Fibroblast of skin of abdomen (primary cell): ENCODE measurements around the gene CLEC4F.
"Not testable (repeated sequence)": the region's sequence is repeated elsewhere in the genome, so short reads cannot be mapped to it uniquely, and the experiment has no call there.

Experiments used
- DNase-seq: peaks from one replicate; pipeline ENCODE4 v3.0.0-alpha.2; 2013

Gene CLEC4F

DNA sequence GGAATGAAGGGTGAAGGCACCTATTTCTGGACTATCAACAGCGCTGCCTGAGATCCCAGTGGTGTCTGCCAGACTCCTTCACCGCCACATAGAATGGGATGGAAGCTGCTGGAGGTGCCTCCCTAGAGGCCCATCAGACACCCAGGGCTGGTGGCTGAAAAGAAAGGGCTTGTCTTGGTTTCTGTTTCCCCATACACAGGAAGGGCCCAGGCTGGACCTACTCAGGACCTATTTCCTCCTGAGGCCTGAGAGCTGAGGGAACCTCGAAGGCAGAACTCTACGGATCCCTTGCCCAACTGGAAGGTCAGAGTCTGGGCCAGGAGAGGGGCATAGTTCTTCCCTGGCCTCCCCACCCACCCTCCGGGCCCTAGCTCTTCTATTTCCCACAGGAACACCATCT lies 2.9 kb upstream of the CLEC4F start:
- no peak for DNase-seq

DNA sequence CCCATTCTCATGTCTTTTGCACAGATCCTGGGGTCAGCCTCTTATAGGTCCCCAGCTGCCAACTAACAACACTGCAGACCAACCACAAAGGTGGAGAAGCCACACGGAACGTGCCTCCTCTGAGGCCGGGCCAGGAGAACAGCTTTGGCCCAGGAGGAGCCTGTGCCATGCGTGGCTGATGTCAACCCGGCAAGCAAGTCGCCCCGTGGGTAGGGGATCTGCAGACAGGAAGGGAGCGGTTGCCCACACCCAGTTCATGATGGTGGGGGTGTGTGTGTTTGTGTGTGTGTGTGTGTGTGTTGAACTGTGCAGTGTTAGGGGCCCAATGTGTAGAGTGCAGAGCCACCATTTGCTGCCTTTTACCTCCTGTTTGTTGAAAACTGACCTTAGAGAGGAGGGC lies 2.4 kb upstream of the CLEC4F start:
- no peak for DNase-seq

DNA sequence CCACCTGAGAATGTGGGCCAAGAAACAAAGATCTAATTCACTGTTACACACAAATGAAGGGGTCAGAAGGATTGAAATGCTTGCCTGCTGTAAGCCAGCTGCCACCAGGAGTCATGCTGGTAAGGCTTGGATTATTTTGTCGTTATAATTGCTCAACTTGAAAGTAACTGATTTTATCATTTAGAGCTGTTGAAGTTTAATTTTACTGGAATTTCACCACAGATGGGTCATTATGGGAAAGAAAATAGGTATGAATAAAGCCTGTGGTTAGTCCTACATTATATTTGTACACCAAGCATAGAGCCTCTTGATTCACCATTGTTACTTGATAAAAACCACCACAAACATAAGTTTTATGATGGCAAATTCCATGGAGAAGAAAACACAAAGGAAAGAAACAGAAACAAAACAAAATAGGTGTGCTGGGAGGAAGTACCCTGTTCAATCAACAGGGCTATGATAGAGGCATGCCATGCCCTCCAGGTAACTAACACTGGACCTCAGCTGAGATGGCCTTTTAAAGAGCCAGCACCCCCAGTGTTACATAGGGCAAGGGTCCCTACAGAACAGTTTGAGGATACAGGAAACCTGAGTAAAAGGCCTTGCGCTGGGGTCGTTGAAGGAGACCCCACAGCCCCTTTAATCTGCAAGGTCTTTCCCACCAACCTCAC lies 3.0 kb downstream of the CLEC4F start:
- DNase-seq = no peak

DNA sequence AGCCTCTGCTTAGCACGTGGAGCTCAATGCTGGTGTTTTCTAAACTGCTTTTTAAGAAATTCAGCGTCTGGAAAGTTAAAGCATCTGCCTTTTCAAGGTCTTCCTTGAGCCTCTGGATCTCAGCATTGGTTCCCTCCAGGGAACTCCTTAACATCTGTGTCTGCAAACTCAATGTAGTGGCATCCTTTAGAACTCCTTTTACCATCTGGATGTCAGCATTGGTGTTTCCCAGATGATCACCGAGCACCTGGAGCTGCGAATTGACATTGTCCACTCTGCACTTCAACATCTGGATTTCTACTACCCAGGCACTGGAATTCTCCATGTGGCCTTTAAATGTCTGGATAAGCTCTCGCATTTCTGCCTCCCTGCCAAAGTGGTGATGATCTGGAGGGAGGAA lies 3.7 kb downstream of the CLEC4F start:
- DNase-seq = no peak

DNA sequence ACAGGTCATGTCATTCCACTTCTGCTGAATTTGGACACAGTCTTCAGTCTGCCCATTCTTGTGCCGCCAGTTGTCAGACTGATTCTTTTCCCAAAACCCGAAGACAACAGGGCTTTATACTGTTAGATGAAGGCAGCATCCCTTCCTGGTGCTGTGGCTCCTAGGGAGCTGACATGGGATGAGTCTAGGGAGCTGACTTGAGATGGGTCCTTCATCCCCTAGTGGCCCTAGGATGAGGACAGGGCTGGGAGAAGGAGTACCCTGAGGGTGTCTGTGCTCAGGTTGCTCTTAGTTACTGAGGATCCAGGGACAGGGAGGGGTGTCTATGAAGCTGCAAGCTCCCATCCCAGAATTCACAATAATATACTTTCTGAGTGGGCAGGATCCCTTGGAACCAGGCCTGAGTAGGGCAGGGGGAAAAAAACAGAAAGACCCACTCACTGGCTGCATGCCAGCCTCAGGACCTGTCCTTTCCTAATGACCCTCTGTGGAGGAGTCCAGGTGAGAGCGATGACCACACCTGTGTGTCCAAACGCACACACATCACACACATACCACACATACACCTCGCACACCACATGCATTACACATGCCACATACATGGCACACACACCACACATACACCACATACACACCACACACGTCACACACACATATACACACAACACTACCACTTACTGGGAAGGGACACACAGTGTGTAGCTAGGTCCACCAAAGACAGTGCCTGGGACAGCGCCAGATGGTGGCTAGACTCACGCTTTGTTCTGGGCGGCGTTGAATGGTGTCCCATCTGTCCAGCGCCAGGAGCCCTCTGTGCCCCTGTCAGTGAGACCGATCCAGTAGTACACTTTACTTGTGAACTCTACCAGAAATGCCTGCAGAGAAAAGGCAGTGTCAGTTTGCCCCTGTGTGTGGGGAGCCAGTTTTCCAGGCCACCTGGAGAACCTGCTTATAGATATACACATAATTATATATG lies 11.1 kb downstream of the CLEC4F start:
- no peak for DNase-seq

DNA sequence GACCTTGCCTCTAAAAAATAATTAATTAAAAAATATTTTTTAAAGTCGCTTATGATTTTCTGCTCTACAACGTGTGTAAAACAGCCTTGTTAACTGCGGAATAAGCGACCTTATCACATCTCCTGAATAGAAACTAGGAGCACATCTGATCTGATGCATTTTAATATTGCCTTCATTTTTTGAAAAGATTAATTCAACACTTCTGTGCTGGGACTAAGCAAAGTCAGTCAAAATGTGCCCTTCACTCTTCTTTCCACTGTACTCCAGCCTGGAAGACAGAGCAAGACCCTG lies 12.6 kb downstream of the CLEC4F start:
- DNase-seq = no peak

DNA sequence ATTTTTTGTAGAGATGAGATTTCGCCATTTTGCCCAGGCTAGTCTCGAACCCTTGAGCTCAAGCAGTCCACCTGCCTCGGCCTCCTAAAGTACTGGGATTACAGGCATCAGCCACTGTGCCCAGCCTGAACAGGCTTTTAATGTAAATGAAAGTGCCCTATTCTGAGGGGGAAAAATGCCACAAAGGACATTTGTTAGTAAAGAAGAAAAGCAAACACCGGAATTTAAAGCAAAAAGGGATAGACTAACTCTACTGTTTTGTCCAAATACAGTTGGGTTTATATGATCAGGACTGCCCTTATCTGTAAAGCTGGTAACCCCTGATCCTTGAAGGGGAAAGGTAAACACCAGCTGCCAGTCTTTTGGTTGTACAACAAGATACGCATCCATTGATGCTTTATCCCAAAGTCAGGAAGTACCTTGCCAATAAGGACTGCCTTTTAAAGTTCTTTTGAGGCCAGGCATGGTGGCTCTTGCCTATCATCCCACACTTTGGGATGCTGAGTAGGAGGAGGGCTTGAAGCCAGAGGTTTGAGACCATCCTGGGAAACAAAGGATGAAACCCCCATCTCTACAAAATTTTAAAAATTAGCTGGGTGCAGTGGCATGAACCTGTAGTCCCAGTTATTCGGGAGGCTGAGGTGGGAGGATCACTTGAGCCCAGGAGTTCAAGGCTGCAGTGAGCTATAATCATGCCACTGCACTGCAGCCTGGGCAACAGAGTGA lies 13.1 kb downstream of the CLEC4F start:
- no peak for DNase-seq

DNA sequence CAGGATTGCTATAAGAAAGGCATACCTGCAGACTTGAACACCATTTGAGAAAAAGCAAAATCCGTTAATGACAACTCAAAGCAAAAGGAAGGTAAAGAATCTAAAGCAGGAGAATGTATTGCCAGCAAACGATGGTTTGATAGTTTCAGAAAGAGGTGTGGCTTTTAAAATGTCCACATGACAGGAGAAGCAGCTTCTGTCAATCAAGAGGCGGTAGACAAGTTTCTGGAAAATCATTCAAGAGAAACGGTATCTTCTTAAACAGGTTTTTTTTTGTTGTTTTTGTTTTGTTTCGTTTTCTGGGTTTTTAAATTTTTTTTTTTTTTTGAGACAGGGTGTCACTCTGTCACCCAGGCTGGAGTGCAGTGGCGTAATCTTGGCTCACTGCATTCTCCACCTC lies 13.8 kb downstream of the CLEC4F start:
- no peak for DNase-seq

DNA sequence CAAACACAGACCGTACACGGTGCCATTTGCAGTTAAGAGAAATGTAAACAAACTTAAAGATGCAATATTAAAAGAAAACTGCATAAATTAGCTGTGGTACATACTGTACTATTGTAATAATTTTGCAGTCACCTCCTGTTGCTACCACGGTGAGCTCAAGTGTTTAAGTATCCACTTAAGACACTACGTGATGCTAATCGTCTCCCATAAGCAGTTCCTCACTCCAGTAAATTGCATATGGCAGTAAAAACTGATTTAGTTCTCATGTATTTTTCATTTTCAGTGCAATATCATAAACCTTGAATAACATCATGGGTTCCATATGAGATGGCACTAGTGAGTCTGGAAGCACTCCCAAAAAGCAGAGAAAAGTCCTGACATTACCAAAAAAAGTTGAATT lies 14.4 kb downstream of the CLEC4F start:
- no peak for DNase-seq

DNA sequence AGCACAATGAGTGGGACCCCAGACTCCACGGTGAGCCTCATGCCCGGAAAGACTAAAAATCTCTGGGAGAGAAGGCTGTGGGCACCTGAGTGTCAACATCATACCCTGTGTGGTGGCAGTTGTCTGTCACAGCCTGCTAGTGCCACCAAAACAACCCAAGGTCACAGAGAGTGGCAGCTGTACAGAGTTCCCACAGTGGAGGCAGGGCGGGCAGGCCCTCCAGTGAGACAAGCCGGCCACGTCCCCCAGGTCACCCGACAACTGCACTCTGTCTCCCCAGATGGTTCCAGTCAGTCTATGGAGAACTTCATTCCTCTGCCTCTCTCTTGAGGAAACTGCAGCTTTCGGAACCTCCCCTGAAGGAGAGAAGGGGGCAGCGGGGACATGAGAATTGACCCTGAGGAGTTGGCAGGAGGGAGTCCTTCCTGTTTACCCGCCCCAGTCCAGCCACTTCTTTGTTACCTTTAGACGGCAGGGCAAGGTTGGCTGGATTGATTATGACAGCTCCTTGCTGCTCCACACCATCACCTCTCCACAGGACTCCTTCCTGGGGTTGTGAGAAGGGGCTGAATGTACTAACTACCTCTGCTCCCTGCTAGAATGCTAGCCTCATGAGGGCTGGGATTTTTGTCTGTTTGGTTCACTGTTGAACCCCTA lies 18.7 kb downstream of the CLEC4F start:
- no peak for DNase-seq

DNA sequence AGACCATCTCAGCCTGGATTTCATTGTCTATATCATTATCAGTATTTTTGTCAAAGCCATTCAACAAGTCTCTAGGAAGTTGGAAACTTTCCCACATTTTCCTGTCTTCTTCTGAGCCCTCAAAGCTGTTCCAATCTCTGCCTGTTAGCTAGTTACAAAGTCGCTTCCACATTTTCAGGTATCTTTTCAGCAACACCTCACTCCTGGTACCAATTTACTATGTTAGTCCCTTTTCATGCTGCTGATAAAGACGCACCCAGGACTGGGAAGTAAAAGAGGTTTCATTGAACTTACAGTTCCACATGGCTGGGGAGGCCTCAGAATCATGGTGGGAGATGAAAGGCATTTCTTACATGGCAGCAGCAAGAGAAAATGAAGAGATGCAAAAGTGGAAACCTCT lies 20.7 kb downstream of the CLEC4F start:
- DNase-seq = no peak

DNA sequence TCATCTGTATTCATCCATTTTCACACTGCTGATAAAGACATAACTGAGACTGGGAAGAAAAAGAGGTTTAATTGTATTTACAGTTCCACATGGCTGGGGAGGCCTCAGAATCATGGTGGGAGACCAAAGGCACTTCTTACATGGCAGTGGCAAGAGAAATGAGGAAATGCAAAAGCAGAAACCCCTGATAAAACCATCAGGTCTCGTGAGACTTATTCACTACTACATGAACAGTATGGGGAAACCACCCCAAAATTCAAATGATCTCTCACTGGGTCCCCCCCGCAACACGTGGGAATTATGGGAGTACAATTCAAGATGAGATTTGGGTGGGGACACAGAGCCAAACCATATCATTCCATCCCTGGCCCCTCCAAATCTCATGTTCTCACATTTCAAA lies 22.4 kb downstream of the CLEC4F start:
- not testable (repeated sequence) for DNase-seq

DNA sequence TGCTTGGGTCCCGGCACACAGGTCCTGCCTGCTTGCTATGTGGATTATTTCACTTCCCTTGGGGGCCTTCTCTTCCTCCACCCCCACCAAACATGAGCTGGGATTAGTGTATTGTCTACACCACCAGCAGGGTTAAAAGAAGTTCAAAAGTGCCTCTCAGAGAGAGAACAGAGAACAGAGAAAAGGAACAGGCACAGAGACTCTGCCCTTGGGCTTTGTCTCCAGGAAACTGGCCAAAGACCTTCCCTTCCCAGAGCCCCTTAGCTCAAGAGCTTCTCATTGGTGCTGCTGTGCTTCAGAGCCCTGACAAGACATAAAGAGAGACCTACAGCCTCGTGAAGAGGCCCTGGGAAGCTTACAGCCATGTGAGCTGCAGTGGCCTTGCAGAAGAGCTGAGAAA lies 22.9 kb downstream of the CLEC4F start:
- no peak for DNase-seq

DNA sequence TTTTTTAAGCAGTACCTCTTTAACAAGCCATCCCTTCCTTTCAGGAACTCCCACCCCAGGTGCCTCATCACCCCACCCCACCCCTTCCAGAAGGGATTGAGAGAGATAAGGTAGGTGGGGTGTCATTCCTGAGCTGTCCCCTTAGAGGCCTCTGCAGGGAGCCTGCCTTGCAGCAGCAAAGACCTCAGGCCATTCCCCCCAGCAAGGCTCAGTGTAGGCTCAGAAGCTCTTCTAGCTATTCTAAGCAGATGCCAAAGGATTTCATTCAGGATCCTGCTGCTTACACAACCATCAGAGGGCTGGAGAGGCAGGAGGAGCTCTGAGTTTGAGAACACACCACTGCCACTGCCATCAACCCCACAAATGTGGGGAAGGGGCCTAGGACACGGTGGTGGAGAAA lies 24.1 kb downstream of the CLEC4F start:
- no peak for DNase-seq

DNA sequence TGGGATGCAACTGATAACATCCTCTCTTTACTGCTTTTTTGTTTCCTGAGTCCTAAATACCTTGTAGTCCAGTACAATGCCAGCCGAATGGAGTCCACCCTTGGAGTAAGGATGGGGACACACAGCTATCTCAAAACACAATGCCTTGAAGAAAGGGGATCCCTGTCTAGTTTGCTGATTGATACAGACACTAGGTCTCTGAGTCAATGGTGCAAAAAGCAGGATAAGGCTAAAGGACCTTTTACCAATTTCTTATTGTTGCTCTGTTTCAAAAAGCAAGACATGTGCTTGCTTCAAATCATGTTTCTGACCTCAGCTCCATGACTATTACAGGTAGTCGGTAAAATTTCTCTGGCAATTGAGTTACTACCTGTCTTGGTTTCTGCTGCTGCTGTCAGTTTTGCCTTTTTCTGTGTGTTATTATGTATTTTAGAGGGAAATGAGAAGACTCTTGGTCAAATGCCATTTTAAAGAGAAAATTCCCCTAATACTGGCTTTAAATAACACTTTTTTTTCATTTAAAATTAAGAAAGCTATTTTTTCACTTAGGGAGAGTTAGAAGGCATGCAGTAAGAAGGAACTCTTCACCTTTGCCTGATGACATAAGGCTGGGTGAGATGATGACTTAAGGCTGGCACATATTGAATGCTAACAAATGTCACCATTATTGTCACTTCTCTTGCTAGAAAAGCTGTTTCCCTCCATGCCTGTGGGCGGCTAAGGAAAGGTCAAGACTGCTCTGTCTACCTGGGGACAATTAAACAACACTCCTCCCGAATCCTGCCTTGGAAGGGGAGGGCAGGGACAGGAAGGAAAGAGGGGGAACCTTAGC lies 25.0 kb downstream of the CLEC4F start:
- DNase-seq = no peak

DNA sequence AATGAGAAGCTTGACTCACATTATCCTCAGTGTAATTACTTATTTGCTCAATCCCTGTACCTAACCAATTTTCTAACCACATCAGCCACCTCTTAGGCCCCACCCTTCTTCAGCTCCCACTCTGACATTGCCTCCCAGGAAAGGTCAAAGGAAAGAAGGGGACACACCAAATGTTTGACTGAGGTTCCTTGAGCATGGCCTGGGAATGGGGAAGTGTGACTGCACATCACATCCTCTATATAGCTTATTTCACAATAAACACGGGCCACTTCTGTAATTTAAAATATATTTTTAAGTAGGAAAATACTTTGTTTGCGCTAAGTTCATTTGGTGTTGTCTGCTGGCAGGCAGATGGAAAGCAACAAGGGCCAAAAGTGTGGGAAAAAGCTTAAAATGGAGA lies 26.9 kb downstream of the CLEC4F start:
- no peak for DNase-seq

DNA sequence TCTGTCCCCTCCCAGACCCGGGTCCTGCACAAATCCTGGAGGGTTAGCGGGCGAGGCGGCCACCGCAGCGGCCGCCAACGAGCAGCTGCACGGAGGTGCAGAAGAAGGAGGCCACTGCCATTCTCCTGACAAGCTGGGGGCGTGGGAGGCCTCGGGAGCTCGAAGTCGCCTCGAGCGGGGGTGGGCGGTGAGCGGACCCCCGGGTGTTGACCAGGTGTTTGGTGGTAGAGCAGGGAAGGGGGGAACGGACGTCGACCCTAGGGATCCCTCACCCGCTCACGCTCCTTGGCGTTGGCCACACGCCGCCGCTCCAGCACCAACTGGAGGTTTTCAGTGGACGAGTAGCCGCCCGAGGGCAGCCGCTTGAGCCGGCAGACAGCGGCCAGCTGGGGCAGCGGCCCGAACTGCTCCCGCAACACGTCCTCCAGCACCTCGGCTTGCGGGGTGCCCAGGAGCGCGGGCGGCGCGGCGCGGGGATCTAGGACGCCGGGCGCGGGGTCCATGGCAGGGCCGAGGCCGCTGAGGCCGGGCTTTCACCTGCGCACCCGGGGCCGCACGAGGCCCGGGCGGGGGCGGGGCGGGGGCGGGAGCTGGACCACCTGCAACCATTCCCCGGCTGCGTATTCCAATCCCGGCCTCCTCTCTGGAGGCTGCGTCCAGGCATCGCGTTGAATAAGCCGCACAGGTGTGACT lies 30.1 kb downstream of the CLEC4F start, which contains the start of gene FIGLA:
Gene FIGLA (minus strand): TSS at position 508 of the 693 bp plus-strand sequence. CDS start 5 bp downstream, at position 503.
- DNase-seq = no peak

DNA sequence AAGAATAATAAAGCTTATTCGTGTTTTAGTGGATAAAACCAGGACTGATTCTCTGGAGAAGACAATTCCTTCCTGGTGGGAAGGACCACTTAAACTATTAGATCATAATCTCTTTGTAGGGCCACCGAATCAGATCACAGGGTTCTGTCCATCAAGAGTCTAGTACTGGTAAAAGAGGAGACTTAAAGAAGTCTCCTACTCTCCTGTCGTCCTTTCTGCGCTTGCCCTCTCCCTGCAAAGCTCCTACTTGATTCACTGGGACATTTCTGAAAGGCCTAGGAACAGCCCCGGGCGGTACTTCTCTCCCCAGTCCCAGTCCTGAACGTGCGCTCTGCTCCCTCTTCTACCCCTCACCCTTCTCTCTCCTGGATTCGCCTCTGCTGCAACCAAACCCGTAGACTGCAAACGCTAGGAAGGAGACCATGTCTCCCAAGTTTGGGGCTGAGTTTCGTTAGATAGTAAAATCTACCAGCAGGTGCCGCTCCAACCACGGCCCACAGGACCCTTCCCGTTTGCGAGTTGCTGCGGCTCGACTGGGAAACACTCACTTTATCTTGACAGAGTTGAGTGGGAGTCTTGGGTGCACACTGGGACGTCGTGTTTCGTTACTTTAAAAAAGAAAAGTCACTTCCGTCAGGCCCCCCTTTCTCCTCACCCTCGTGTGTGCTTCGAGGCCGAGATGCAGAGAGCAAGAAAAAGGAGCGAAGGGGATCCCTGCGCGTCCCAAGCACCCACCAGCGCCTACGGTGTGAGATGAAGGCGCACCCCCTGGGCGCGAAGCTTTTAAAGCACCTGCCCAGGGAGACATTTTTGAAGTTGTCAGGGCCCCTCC lies 30.9 kb downstream of the CLEC4F start:
- peak; percentile 56 for DNase-seq

DNA sequence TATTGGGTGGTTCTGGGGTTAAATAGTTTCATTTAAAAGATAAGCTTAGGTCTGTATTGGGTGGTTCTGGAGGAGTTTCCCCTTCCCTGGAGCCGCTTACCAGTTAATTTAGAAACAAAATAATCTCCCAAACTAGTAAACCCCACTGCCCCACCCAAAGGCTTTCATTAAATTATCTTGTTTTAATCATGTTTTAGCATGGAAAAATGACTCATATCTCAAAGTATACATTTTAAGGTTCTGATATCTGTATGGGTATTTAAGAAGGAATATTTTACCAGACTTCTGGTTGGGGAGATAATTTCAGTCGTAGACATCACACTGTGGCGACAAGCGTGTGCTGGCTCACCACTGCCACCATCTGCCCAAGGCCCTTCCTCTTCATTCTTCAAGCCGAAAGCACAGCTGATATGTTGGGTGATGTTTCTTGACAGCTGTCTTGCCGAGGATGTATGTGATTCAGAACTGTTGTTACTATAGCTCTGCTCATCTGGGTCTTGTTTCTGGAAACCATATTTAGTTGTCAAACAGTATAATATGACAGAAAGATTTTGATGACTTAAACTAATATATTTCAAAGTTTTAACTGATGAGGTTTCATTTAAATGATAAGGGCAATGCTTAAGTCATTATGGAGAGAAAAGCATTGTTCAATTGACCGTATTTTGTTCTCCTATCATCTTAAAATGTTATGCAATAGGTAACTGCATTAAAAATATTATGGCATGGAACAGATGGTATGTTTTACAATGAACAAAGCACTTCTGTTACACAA lies 35.1 kb downstream of the CLEC4F start:
- DNase-seq = peak; percentile 40

DNA sequence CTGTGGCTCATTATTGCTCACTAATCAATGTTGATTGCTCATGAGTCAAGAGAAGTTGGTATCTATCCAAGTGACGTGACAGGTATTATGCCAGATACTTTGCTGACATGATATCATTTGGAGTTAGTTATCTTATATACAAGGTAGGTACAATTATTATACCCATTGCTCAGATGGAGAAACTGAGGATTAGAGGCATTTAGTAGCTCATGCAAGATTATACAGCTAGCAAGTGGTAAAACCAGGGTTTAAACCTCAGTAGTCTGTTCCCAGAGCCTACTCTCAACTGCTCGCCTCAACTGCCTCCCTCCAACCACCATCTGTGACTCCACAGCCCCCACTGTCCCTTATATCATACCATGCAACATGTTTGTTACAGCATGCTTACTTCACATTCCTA lies 36.1 kb downstream of the CLEC4F start:
- DNase-seq = no peak
